ENCODE results near the gene FBXL16.

DNA sequence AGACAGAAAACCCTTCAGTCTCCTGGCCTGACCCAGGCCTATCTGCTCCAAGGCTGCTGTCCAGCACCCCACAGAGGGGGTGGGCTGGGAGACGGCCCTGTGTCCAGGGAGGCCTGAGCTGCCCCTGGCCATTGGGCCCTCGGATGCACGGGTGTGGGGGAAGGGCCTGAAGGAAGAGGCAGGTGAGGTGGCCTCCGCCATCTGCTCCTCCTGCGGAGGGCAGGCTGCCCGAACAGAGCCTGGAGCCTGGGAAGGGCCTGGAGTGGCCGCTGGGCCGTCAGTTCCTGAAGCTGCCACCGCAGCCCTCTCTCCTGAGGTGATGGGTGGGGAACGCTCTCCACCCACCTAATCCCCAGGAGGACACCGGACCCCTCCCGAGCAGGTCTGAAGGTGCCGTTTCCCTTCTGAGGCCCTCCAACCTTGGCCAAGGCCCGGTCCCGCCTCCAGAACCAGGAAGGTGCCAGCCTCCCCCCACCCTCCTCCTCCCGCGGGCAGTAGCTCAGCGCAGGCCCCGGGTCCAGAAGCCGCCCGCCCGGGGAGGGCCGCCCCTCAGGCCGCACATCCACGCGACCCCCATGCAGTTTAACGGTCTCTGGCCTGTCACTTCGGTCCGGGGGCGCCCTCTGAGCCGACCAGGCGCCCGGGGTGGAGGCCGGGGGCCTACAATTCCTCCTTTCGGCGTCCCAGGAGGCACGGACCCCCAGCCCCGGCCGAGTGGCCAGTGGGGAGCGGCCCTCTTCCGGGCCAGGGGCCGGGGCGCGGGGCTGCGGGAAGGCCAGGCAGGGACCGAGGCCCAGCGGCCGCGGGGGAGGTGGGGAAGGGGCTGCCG, 835 bp downstream of the FBXL16 start:
- TF ChIP-seq, protein P1, sequence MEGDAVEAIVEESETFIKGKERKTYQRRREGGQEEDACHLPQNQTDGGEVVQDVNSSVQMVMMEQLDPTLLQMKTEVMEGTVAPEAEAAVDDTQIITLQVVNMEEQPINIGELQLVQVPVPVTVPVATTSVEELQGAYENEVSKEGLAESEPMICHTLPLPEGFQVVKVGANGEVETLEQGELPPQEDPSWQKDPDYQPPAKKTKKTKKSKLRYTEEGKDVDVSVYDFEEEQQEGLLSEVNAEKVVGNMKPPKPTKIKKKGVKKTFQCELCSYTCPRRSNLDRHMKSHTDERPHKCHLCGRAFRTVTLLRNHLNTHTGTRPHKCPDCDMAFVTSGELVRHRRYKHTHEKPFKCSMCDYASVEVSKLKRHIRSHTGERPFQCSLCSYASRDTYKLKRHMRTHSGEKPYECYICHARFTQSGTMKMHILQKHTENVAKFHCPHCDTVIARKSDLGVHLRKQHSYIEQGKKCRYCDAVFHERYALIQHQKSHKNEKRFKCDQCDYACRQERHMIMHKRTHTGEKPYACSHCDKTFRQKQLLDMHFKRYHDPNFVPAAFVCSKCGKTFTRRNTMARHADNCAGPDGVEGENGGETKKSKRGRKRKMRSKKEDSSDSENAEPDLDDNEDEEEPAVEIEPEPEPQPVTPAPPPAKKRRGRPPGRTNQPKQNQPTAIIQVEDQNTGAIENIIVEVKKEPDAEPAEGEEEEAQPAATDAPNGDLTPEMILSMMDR (IDR thresholded peaks at IDR 0.05), result no peak
- TF ChIP-seq POLR2AphosphoS5 (IDR thresholded peaks at IDR 0.05) (no peak), POLR2A (IDR thresholded peaks at IDR 0.05) (no peak)

Data from breast epithelium (tissue), 3 donors.